SIG-M5 treated with dmso at 0.1 percent for 504 hours (cell line): Measurements from ENCODE around the gene FHDC1.

Experiments
- DNase-seq: peaks from one replicate; lab custom pipeline; 2025; ENCODE audit not compliant: unreplicated experiment; lab: John Stamatoyannopoulos, UW

FHDC1 gene

GRCh38 chr4:153001626-153002025, 65.5 kb downstream of the FHDC1 start:
- no peak for DNase-seq

DNA sequence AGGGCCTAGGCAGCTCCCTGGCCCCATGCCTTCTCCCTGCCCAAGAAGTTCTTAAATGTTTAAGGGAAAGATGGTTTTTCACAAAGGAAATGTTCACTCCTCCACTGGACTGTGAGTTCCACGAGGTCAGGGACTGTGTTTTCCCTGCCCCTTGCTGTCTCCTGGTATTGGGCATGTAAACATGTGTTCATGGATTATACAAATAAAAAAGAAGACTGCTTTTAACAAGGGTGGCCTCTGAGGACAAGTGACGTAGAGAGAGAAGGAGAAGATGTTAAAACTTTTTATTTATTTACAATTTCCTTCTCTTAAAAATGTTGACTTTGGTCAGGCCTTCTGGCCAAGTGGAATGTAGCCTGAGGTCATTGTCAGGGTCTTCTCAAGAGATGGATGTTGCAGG, 66.0 kb downstream of the FHDC1 start:
- DNase-seq: no peak

DNA sequence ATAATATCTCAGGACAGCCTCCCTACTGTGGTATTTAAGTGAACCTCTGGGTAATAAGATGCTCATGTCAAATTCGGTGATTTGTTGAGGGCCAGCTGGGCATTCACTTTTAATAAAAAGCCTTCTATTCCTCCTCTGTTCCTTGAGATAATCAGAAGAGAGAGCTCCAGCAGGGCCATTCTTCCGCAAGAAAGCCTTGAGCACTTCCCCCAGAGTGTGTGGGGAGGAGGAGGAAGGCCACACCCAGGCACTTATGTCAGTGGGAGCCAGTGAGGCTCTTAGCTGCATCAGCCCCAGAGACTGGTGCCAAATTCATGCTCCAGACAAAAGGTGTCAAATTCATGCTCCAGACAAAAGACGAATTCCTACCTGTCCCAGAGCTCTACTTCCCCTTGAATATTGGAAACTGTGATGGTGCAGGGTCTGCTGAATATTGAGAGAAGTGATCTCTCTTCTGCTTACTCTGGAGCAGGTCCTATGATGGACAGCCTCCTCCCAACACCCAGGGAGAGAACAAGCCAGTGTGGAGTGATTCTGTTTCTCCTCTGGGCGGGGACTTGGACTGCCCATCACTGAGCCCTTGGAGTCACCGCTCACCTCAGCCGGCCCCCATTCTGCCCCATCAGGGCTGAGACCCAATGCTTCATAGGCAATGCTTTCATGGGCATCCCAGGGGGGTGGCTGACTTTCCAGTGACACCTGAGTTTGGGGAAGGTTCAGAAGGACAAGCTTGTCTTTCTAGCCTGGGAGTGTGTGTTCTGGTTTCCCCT, 68.1 kb downstream of the FHDC1 start:
- no peak for DNase-seq

- no peak for DNase-seq
Measured at GRCh38 chr4:153005899-153006381, 69.8 kb downstream of the FHDC1 start.

DNA sequence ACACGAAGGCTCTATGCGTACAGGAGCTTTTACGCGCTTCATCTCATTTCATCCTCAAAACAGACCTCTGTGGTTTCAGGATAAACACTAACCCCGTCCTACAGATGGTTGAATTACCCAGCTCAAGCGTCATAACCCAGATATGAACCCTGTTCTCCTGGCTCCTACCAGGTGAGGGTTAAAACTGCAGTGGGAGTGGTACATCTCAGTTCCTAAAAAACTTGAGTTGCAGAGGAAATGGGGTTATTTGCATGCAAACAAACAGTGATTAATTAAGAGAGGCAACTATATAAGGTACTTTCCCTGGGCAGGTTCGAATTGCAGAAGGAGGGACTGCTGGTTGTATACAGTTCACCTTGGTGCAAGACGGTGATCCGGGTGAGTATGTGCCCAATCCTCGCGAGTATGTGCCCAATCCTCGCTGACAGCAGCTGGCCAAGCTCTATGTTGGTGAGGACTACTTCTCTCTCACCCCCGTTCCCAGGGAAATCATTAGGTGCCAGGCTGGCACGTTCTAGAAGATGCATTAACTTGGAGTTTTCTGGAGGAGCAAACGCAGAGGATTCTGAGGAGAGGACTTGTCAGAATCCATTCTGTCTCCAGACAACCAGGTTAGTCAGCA, 72.6 kb downstream of the FHDC1 start:
- DNase-seq: no peak

GRCh38 chr4:153010146-153010545, 74.0 kb downstream of the FHDC1 start:
- no peak for DNase-seq

GRCh38 chr4:153013202-153013977, 77.3 kb downstream of the FHDC1 start:
- DNase-seq: no peak

GRCh38 chr4:153014460-153014859, 78.3 kb downstream of the FHDC1 start:
- DNase-seq: no peak

DNA sequence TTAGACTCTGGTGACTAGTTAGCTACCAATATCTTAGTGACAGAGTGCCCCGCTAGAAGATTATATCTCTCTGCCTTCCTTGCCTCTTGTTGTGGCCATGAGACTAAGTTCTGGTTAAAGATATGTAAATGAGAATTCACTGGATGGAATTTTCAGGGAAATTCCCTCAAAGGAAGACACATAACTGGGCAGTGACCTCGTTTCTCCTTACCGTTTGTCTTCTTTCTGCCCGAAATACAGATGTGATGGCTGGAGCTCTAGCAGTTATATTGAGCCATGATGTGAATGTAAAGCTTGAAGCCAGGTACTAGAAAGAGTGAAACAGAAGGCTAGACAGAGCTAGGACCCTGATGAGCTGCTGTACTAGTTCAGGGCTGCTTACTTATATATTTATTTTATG, 80.5 kb downstream of the FHDC1 start:
- DNase-seq: no peak

GRCh38 chr4:153018031-153018430, 81.9 kb downstream of the FHDC1 start:
- DNase-seq: no peak

GRCh38 chr4:153018684-153019083, 82.6 kb downstream of the FHDC1 start:
- DNase-seq: no peak

GRCh38 chr4:153019906-153020305, 83.8 kb downstream of the FHDC1 start:
- no peak for DNase-seq

GRCh38 chr4:153020457-153020856, 84.3 kb downstream of the FHDC1 start:
- no peak for DNase-seq

DNA sequence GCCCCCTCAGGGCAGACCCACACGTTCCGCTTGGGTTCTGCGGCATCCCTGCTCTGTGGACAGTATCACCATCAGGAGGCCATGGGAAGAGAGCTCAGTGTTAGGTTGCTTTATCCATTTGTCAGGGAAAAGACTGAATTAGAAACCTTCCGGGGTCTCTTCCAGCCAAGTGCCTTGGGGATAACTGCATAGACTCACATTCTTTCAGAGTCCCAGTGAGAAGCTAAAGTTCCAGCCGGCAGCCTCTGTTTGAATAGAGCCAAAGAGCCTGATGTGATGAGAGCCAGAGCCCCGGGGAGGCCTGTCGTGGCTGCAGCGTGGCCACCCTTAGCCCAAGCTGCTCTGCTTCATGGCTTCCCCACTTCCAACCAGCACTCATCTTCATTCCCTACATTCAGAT, 85.2 kb downstream of the FHDC1 start:
- no peak for DNase-seq

GRCh38 chr4:153022241-153022715, 86.2 kb downstream of the FHDC1 start:
- DNase-seq: no peak

DNA sequence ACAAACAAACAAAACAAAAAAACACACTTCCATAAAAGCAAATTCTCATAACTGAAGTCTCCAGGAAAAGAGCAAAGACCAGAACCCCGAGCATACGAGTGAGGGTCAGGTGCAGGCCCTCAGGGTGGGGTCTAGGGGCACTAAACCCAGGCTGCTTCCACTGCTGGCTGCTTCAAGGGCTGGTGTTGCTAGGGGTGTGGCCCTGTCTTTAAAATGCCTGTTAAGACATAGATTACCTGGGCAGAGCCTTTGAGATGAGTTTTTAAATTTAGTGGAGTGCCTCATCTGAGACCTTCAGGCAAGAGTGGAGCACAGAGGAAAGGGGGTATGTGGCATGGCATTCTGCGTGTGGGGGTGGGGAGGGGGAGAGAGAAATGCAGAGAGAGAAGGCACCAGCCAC, 87.0 kb downstream of the FHDC1 start:
- no peak for DNase-seq

DNA sequence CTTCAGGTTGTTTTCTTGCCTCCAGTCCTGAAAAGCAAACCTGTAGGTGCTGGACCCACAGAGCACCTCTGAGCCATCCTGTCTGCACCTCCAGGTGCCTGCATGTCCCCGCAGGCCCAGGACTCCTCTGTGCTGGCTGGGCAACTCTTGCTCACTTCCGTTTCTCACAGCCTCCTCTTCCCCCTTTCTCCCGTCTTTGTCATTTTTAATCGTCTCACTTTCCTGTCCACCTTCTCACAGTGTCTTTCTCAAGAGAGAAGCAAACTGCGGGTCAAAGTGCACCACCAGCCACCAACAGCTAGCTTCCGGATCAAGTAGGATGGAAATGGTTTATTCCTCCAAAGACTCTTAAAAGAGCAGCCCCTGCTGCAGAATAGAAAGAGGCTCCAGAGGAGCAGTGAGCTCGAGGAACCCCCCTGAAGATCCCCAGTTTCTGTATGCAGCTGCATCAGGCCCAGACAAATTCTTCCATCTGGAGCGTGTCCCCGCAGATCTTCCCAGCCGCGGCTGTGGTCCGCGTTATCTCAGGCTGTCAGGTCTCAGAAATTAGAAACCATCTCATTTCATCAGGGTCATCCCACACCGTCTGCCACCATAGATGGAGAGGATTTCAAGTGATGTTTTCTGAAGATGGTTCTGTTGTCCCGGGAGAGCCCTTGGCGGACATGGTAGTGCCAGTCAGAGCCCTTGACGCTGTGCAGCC, 87.7 kb downstream of the FHDC1 start:
- DNase-seq: peak; percentile 12

GRCh38 chr4:153024466-153024865, 88.3 kb downstream of the FHDC1 start:
- DNase-seq: no peak

- DNase-seq: no peak
Measured at GRCh38 chr4:153025406-153025805, 89.3 kb downstream of the FHDC1 start.

- no peak for DNase-seq
Measured at GRCh38 chr4:153026591-153027346, 90.6 kb downstream of the FHDC1 start.
